Stimulated activated CD8-positive, alpha-beta memory T cell treated with anti-CD3 and anti-CD28 coated beads, Interleukin-15, amount 100 ng/mL, for 1 hour (primary cell): ENCODE data around the gene OR52N4.
"Not testable (repeated sequence)": the region's sequence is repeated elsewhere in the genome, so short reads cannot be mapped to it uniquely, and the experiment has no call there.

Source experiments
- DNase-seq: peaks from one replicate; pipeline ENCODE4 v3.0.0-alpha.2; 2020; ENCODE audit warnings: low read depth

Gene OR52N4

DNA sequence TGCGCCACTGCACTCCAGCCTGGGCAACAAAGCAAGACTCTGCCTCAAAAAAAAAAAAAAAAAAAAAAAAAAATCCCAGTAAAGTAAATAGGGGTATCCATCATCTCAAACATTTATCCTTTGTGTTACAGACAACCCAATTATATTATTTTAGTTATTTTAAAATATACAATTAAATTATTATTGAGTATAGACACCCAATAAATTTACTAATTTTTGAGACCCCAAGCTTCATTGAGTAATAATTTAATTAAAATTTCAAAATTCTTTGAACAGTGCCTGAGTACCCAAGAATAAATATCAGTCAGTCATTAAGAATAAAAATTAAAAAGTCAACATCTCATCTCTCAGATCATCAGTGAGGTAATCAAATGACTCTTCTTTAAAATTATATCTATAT lies at the start of gene OR52N4:
OR52N4 (plus strand) TSS at position 301 of the 400 bp plus-strand sequence. CDS start 498 bp downstream, outside the sequence.
- DNase-seq = no peak

DNA sequence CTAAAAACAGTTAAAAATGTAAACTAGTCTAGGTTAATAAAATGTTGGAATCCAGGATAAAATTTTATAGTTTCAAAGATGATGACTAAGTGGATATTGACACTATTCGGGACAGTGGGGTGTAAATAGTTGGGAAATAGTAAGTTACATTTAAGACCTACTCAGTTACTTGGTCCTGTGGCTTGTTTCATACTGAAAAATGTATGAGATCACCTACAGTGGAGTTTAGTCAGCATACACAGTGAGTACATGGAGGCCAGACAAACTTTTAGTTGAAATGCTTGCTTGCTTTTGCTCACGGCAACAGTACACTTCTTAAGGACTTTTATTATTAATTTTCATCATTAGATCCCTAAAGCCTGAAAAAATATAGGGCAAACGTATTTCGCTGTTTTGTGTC lies 48.4 kb upstream of the OR52N4 start:
- no peak for DNase-seq

DNA sequence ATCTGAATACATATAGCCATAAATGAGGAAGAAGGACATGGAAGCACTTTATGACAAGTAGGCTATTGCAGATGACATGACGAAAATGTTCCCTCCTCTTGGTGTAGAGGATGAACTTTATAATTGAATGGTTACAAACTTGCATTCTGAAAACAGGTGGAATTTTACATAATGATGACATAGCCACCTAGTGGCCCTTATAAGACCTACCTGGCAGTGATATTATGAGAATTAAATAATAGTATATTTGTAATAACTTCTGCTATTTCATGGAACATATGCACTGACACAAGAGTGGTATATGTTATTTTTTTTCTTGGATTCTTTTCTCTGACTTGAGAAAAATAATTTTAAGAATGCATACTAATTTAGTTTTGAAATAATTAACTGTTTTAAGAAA lies 41.5 kb upstream of the OR52N4 start:
- no peak for DNase-seq

DNA sequence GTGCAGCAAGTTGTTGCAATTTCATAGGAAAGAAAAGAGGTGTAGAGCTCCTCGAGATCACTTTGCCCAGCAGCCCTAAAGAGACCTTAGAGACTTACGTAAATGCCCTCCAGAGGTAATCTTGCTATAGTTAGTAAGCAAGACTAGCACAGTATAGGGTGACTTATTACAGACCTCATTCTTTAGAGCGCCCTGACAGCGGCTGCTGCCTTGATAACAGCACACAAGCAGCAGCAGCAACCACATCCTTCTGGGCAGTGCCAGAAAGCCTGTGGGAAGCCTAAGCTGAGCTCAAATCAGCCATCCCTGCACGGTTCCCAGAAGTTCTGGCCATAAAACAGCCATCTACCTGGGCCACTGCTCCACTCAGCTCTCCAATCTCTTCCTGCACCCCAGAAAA lies 40.3 kb upstream of the OR52N4 start:
- no peak for DNase-seq

DNA sequence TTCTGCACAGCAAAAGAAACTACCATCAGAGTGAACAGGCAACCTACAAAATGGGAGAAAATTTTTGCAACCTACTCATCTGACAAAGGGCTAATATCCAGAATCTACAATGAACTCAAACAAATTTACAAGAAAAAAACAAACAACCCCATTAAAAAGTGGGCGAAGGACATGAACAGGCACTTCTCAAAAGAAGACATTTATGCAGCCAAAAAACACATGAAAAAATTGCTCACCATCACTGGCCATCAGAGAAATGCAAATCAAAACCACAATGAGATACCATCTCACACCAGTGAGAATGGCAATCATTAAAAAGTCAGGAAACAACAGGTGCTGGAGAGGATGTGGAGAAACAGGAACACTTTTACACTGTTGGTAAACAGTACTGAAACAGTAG lies 37.5 kb upstream of the OR52N4 start:
- not testable (repeated sequence) for DNase-seq

DNA sequence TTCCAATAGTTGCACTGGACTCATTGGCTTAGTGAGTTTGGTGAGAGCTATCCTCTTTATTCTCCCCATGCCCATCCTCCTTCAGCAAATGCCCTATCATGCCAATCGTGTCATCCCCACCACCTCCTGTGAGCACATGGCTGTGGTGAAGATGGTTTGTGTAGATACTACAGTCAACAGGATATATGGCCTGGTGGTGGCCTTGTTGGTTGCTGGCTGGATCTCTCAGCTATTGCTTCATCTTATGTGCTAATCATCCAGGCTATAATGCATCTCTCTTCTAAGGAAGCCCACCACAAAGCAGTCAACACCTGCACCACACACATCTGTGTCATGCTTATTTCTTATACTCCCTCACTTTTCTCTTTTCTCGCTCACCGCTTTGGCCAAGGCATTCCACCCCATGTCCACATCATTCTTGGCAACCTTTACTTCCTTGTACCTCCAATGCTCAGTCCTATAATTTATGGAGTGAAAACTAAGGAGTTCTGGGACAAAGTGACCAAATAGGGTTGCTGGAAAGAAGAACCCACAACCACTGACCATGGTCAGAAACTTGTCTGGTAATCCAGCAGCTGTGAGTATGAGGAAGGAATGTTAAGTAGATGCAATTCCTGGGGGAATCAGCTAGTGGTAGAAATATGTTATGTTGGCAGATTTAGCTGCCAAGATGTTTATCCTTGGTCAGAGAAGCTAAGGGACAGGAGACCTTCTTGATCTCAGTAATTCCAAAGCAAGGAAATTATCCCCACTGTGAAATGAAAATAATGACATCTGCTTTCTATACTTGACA lies 34.1 kb upstream of the OR52N4 start:
- DNase-seq = no peak

DNA sequence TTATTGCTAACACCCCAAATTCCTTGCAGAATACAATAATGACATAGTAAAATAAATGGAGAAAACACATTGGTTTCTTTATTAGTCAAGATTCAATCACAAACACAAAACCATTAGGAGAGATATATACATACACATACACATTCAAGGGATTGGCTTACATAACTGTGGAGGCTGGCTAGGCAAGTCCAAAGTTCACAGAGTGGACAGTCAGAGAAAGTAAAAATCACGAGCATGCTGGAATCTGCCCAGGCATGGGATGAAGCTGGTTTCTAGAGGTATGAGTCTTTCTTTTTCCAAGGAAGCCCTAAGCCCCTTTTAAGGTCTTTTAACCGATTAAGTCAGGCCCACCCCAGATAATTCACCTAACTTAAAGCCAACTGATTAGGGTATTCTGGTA lies 31.4 kb upstream of the OR52N4 start:
- DNase-seq = no peak

DNA sequence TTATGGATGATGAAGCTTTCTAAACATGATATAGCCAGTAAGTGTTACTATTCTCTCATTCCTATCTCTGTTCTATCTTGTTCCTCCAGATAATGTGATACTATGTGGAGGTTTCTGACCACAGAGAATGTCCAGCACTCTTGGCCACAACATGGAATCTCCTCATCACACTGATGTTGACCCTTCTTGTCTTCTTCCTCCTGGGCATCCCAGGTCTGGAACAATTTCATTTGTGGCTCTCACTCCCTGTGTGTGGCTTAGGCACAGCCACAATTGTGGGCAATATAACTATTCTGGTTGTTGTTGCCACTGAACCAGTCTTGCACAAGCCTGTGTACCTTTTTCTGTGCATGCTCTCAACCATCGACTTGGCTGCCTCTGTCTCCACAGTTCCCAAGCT lies 27.7 kb upstream of the OR52N4 start:
- no peak for DNase-seq

DNA sequence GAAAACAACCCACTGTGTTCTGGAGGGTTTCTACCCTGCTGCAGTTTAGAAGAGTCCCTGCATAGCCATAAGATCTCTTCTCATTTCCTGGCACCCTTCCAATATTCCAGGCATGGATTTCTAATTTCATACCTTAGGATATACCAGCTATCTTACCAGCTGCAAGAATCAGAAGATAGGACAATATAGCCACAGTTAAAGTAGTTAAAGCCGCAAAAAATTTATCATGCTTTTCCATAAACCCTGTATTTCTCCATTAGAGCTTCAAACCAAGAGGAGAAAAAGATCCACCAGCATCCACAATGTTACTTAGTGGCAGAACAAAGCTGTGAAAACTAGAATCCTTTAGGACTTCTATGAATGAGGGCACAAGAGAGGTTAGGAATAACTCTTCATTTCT lies 26.4 kb upstream of the OR52N4 start:
- no peak for DNase-seq

DNA sequence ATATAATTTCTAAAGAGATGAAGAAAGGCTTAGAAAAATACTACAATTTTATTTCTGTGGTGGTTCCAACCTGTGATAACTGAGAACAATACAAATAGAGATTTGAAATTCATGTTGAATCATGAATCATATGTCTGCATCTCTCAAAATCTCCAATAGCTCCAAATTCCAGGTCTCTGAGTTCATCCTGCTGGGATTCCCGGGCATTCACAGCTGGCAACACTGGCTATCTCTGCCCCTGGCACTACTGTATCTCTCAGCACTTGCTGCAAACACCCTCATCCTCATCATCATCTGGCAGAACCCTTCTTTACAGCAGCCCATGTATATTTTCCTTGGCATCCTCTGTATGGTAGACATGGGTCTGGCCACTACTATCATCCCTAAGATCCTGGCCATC lies 17.6 kb upstream of the OR52N4 start, which contains the start of gene OR56B1:
OR56B1 (plus strand) TSS at position 53 of the 400 bp plus-strand sequence; CDS start at position 122, 69 bp downstream.
- DNase-seq = no peak

DNA sequence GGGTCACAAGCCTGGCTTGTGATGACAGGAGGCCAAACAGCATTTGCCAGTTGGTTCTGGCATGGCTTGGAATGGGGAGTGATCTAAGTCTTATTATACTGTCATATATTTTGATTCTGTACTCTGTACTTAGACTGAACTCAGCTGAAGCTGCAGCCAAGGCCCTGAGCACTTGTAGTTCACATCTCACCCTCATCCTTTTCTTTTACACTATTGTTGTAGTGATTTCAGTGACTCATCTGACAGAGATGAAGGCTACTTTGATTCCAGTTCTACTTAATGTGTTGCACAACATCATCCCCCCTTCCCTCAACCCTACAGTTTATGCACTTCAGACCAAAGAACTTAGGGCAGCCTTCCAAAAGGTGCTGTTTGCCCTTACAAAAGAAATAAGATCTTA lies 17.0 kb upstream of the OR52N4 start:
- DNase-seq = no peak

DNA sequence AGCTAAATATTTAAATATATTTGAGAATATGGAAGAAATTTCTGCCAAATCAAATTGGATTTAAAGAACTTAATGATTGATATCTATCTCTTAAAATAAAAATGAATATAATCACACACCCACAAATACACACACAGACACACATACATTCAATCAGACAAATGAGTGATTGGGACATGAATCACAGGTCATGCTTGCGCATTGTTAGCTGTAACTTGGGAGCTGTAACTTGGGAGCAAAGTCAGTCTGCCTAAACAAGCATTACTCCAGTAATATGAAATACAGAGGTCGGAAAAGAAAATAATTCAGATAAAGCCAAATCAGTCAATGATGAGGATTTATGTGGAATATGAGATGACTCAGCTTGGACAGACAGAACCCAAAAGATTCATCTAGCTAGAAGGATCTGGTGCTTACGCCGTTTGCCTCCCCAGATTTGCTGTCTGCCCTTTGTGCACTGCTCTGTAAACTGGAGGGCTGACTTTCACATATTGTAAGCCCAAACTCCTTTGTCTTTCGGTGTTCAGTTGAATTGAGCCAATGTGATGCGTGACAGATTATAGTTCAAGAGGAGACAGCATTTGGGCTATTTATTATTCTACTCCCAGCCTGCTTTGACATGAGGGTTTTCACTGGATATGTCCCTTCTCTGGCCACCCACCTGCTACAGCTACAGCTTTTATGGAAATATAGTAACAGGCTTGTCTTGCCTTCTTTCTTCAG lies 16.2 kb upstream of the OR52N4 start:
- DNase-seq = no peak

DNA sequence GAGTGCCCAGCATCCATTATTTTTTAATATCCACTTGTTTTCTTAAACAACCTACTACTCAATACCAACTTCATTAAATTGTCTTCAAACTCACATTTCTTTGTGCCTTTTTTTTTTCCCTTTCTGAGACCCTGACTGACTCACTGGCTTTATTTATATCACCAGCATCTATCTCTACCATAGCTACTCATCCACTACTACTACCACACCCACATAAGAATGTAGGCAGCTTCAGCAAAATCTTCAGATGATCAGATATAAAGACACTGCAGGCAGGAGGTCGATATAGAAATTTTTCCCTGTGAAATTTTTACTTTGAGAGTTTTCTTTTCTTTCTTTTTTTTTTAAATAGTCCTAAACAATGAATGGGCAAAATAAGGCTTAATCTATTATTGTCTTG lies 15.6 kb upstream of the OR52N4 start:
- no peak for DNase-seq

DNA sequence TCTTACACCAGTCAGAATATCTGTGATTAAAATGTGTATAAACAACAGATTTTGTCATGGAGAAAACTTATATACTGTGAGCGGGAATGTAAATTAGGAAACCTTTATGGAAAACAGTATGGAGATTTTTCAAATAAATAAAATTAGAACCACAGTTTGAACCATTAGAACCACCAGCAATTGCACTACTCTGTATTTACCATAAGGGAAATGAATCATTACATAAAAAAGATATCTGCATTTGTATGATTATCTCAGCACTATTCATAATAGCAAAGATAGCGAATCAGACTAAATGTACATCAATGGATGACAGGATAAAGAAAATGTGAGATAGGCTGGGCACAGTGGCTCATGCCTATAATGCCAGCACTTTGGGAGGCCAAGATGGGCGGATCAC lies 7.4 kb upstream of the OR52N4 start:
- no peak for DNase-seq

DNA sequence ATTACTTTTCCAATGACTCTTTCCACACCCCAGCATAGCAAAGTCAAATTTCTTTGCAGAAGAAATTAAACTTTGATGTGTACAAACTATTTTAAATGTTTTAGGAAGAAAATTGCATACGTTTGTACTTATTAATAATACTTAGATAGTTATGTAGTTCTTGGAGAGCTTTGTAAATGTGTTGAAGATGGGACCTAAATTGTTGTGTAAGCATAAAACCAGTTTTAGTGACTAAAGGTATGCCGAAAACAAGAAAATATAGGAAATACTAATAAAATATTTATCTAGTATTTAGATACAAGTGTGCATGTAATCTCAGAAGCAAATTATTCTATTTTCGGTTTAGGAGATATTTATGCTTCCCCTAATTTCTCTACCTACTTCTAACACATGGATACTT lies 4.2 kb upstream of the OR52N4 start:
- no peak for DNase-seq

DNA sequence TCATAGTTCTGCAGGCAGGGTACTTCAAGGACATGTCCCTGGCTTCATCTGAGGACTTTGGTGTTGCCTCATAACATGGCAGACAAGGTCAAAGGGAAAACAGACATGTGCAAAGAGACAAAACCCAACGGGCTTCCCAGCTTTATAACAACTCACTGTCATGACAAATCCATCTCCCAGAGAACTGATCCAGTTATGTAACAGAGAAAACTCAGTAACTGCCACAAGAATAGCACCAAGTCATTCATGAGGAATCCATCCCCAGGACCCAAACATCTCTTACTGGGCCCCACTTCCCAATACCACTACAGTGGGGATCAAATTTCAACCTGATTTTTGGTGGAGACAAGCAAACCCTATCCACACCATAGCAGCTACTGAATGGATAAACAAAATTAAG lies 13.0 kb downstream of the OR52N4 start:
- DNase-seq = no peak

DNA sequence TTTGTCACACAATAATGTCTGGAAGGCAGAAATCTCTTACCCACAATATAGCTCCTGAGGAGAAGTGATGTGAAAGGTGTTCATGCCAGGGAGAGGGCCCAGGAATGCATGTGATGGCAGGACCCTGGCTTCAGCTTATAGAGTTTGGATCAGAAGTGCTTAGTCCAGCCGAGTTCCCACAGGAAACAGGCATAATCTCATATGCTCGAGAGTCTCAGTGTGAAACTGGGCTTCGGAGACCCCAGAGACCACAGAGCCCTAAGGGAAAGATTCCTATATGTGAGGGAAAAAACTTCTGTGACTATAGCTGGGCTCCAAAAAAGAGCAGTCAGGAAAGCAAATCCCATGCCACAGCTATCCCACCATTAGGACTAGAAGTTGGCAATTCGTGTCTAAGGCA lies 29.2 kb downstream of the OR52N4 start, which contains the start of gene OR52N5:
OR52N5 (minus strand) TSS at position 101 of the 400 bp plus-strand sequence. CDS start 4,721 bp downstream, outside the sequence.
- no peak for DNase-seq

DNA sequence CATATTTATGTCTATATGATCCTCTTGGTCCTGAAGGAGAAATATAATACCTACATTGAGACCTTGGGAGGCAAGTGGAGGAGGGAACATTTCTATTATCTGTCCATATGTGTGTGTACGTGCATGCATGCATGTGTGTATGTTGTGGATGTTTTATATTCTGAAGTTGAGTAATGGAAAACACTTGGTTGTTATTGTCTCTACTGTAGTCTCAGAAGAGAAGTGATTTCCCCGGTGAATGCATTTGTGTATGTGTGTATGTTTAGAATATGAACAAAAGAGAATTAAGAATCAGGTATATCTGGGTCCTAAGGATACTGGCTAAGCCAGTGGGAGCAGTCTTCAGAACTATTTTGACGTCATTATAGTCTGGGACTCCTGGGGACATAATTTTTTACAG lies 37.1 kb downstream of the OR52N4 start, which contains the start of gene OR52N1:
OR52N1 (minus strand) TSS at position 101 of the 400 bp plus-strand sequence. CDS start 2,449 bp downstream, outside the sequence.
- no peak for DNase-seq

DNA sequence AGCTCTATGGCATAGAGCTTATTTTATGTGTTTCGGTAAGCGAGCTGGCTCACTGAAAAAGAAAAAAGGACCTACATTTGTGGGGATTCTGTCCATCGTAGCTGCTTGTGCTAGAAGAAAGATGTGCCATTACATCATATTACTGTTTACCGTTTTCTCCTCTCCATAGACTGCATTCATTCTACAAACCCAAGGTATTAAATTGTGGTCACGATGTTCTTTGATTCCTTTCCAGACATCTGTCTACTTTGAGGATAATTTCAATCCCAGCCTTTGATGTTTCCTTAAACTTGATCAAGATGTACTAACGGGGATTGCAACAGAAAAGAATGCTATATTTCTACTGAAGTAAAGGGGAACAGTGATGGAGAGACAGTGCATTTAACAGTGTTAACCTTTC lies 42.5 kb downstream of the OR52N4 start:
- DNase-seq = no peak

DNA sequence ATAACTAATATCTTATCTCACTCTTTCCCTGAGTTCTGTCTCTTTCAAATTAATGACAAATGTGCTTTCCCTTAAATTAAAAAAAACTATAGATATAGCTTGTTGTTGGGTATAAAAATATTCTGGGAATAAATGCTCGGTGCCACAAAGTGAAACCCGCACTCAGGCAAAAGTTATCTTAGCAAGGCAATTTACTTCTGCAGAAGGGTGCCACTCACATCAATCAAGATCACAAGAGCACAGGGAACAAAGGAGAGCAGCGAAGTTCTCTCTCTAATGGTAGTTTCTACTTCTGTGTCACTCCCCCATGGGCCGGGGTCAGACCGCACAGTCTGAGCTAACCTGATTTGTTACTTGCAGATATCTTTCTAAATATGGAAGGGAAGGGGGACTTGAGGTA lies 49.9 kb downstream of the OR52N4 start:
- DNase-seq = no peak
